Adipose tissue (tissue), 3 donors: ENCODE results near the gene LSMEM2. TPM values are rescaled to one million over a fixed set of nuclear protein-coding genes. Genes with fewer than 3 reads are reported as not detected.
"Not testable (repeated sequence)": the region's sequence is repeated elsewhere in the genome, so short reads cannot be mapped to it uniquely, and the experiment has no call there.

Experiments
- H3K27ac ChIP-seq: one replicate; pipeline ENCODE4 v1.5.1; 2013; ENCODE audit warnings: low read depth, low read length
- WGBS, 3 donors: extraction: QIAGEN DNeasy Blood & Tissue Kit; methylation state at CpG; one replicate each; pipeline ENCODE4 v1.1.7; 2013; 5-methylcytosine and 5-hydroxymethylcytosine counted together
- polyA plus RNA-seq, 3 donors: library from polyadenylated mRNA; stranded (reverse); fragments of 200-250 nt; gene quantifications; one replicate each; pipeline ENCODE4 v1.2.3, GENCODE V29; 2013
- donor health status: healthy with polysubstance abuse.
- donor health status: Bipolar disorder and iron deficiency.
- donor health status: healthy.

The LSMEM2 gene
- polyA plus RNA-seq, 3 donors = 0.15 TPM; not detected in 1

GRCh38 chr3:50272911-50273688 is 5.8 kb upstream of the LSMEM2 start:
- H3K27ac ChIP-seq = no peak overlapping the region
- WGBS, 3 donors = 7 to 16% (median 9%) methylated on average over 60 to 61 of the region's 61 CpGs

GRCh38 chr3:50273689-50274065 is 5.2 kb upstream of the LSMEM2 start:
- H3K27ac ChIP-seq = no peak overlapping the region

GRCh38 chr3:50274371-50275104 is 4.3 kb upstream of the LSMEM2 start:
- no peak overlapping the region for H3K27ac ChIP-seq
- WGBS, 3 donors = 29 to 49% (median 32%) methylated on average over 26 of the region's 26 CpGs

More at GRCh38 chr3:50273689-50274065, 5.2 kb upstream of the LSMEM2 start:
- 48 to 67% (median 58%) methylated on average over 29 to 31 of the region's 31 CpGs for WGBS, 3 donors

GRCh38 chr3:50275141-50275995 is 3.5 kb upstream of the LSMEM2 start:
- 33 to 73% (median 42%) methylated on average over 62 to 65 of the region's 65 CpGs for WGBS, 3 donors
- no peak overlapping the region for H3K27ac ChIP-seq

GRCh38 chr3:50275996-50276761 is 2.7 kb upstream of the LSMEM2 start:
- H3K27ac ChIP-seq = no peak overlapping the region
- 41 to 72% (median 49%) methylated on average over 74 to 79 of the region's 79 CpGs for WGBS, 3 donors

- WGBS, 3 donors = 82 to 85% (median 84%) methylated on average over 17 of the region's 17 CpGs
Observed at GRCh38 chr3:50276762-50277101, 2.2 kb upstream of the LSMEM2 start.

GRCh38 chr3:50278123-50278879 is 586 bp upstream of the LSMEM2 start:
- no peak overlapping the region for H3K27ac ChIP-seq
- 75 to 93% (median 81%) methylated on average over 4 of the region's 4 CpGs for WGBS, 3 donors

More at GRCh38 chr3:50276762-50277101, 2.2 kb upstream of the LSMEM2 start:
- H3K27ac ChIP-seq = no peak overlapping the region

GRCh38 chr3:50279255-50280016 is 549 bp downstream of the LSMEM2 start:
- no peak overlapping the region for H3K27ac ChIP-seq

GRCh38 chr3:50284121-50284520 is 5.2 kb downstream of the LSMEM2 start:
- not testable (repeated sequence) for H3K27ac ChIP-seq
- WGBS, 3 donors = 85 to 91% (median 88%) methylated on average over 5 to 6 of the region's 6 CpGs

More at GRCh38 chr3:50279255-50280016, 549 bp downstream of the LSMEM2 start:
- 83 to 94% (median 90%) methylated on average over 8 of the region's 8 CpGs for WGBS, 3 donors

GRCh38 chr3:50286322-50287227 is 7.7 kb downstream of the LSMEM2 start:
- WGBS, 3 donors = 89 to 91% (median 90%) methylated on average over 28 of the region's 28 CpGs
- H3K27ac ChIP-seq = no peak overlapping the region

- H3K27ac ChIP-seq = no peak overlapping the region
- 78 to 100% (median 91%) methylated on average over 1 of the region's 1 CpG for WGBS, 3 donors
Observed at GRCh38 chr3:50287262-50287661, 8.4 kb downstream of the LSMEM2 start.

GRCh38 chr3:50288387-50289007 is 9.6 kb downstream of the LSMEM2 start:
- H3K27ac ChIP-seq = no peak overlapping the region
- 92 to 95% (median 94%) methylated on average over 23 of the region's 23 CpGs for WGBS, 3 donors

GRCh38 chr3:50289130-50289529 is 10.2 kb downstream of the LSMEM2 start:
- no peak overlapping the region for H3K27ac ChIP-seq

GRCh38 chr3:50290161-50290641 is 11.3 kb downstream of the LSMEM2 start:
- H3K27ac ChIP-seq = no peak overlapping the region
- 88 to 90% (median 90%) methylated on average over 16 of the region's 16 CpGs for WGBS, 3 donors

More at GRCh38 chr3:50289130-50289529, 10.2 kb downstream of the LSMEM2 start:
- WGBS, 3 donors = 93 to 99% (median 94%) methylated on average over 6 of the region's 6 CpGs
